Gastroesophageal sphincter (tissue), 4 donors: Measurements from ENCODE around the gene ROR1. TPM values are rescaled to one million over a fixed set of nuclear protein-coding genes. Genes with fewer than 3 reads are reported as not detected.

Source experiments
- ATAC-seq: fragments of 150-250 bp; one replicate; pipeline ENCODE4 v1.9.1; 2016; ENCODE audit warnings: mild to moderate bottlenecking, moderate library complexity
- H3K27ac ChIP-seq, 4 donors: fragments of 200-600 bp; sonication (generic) in 3 of 4; 1 replicate in 3 of 4; 2 replicates in 1 of 4; pipeline ENCODE4 v1.5.1; 2016 to 2019
- H3K27me3 ChIP-seq: fragments of 200-600 bp; sonication (generic); one replicate; pipeline ENCODE4 v1.5.1; 2019
- H3K36me3 ChIP-seq, 2 donors: fragments of 200-600 bp; sonication (generic); one replicate each; pipeline ENCODE4 v1.5.1; 2019; ENCODE audit warnings: control low read depth in 1 of 2
- H3K4me1 ChIP-seq, 3 donors: fragments of 200-600 bp; sonication (generic); 1 replicate in 2 of 3; 2 replicates in 1 of 3; pipeline ENCODE4 v1.5.1; 2016 to 2019; ENCODE audit warnings: control low read depth in 2 of 3
- H3K4me3 ChIP-seq, 2 donors: fragments of 200-600 bp; sonication (generic); one replicate each; pipeline ENCODE4 v1.5.1; 2019; ENCODE audit warnings: mild to moderate bottlenecking in 1 of 2, moderate library complexity in 1 of 2
- H3K9me3 ChIP-seq, 3 donors: fragments of 200-600 bp; sonication (generic); one replicate each; pipeline ENCODE4 v1.5.1; 2017 to 2019; ENCODE audit warnings: control low read depth in 2 of 3
- EP300 ChIP-seq: sonication (generic); formaldehyde crosslinking; IDR thresholded peaks from one replicate; pipeline ENCODE4 v1.6.1; 2017; ENCODE audit warnings: antibody characterized with exemption, mild to moderate bottlenecking
- POLR2A ChIP-seq, 2 donors: fragments of 450-650 bp; IDR thresholded peaks; one replicate each; pipeline ENCODE4 v1.6.1; 2017; ENCODE audit warnings: antibody characterized with exemption in 2 of 2, mild to moderate bottlenecking in 2 of 2, moderate library complexity in 1 of 2
- POLR2AphosphoS5 ChIP-seq: sonication (generic); formaldehyde crosslinking; IDR thresholded peaks from one replicate; pipeline ENCODE4 v1.6.1; 2017; ENCODE audit warnings: antibody characterized with exemption
- WGBS, 2 donors: methylation state at CpG; one replicate each; pipeline ENCODE4 v1.1.5; 2018; ENCODE audit warnings: low coverage in 1 of 2; 5-methylcytosine and 5-hydroxymethylcytosine counted together
- total RNA-seq, 4 donors: library from RNA; depleted of rRNA; stranded (reverse); fragments of >200 nt; gene quantifications; one replicate each; pipeline ENCODE4 v1.1.0, GENCODE V29; 2016
- TF ChIP-seq, protein P1 (sequence below), 4 experiments: fragments of 200-600 bp in 2 of 4; fragments of 450-650 bp in 2 of 4; sonication (generic) in 1 of 4; IDR thresholded peaks; one replicate each; pipeline ENCODE4 v1.5.1; 2017 to 2019; ENCODE audit warnings: antibody characterized with exemption in 4 of 4, mild to moderate bottlenecking in 2 of 4, moderate library complexity in 2 of 4

Gene ROR1
- total RNA-seq, 4 donors from 2014 or later: 5.0 to 38.0 (median 8.3) TPM

DNA sequence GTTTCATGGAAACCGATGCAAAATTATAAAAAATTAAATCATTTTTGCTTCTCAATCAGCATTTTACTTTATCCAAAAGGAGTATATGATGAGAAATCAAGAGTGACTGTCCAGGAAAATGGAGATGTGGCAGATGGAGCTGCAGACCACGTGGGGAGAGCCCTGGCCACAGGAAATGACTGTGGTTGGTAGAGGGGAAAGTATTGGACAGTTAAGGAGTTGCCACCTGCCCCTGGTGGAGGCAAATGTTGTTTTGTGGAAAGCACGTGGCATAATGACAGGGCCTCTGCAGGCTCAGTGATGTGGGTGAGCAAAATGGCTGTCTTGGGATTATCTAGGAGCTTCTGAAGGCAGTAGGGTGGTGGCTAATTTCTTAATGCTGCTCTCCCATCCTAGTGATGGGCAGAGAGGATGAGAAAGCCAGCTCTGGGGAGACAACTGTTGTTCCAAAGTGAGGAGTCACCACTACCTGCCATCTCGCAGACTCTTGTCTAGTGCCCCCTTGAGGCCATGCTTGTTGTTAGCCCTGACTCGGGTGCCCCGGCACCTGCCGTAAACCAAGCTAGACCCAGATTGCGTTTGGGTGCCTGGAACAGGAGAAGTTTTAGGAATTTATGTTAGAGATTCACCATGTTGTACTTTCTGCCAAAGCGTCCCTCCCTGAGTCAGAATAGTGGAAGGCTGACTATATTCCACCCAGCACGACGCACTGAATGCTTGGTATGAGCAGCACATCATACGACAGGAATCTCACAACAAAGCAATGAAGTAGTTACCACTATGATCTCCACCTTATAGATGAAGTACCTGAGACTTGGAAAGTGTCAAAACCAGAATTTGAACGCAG lies 144.0 kb downstream of the ROR1 start:
- no peak overlapping the region for H3K4me3 ChIP-seq
- no peak overlapping the region for H3K27ac ChIP-seq
- H3K4me1 ChIP-seq: peaks cover 0 to 17% (median 0%) of the 10 kb centered on the region in 3 donors

DNA sequence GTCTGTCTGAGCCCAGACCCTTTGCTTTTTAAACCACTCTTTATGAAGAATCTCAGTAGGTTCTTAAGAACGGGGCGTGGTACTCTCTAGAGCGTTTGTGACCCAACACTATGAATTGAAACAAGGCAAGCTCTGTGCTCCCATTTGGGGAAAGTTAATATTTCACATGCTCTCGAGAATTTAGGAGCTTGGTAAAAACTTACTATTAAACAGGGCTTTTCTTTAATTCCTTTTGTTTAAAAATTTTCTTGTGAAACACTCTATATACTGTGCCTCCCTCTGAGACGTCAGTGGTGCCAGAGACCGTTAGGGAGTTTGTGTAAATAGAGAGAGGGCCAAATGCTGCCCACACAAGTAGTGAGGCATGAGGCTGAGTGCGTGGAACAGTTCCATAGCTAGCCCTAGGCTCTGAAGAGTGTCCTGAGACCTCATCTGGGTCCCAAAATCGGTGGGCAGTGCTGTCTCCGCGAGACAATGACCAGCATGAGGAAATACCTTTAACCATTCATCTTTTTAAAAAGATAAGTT lies 144.7 kb downstream of the ROR1 start:
- no peak for ATAC-seq
- Histone ChIP-seq H3K36me3 (no peaks in the 10 kb centered on the region), H3K9me3 (no peaks in the 10 kb centered on the region), H3K4me1 (peaks cover 0 to 13% (median 0%) of the 10 kb centered on the region in 3 donors), H3K4me3 (no peak overlapping the region), H3K27me3 (no peaks in the 10 kb centered on the region), H3K27ac (no peak overlapping the region)
- TF ChIP-seq POLR2AphosphoS5 (no peak), POLR2A (IDR thresholded peaks at IDR 0.05) (no peak), EP300 (no peak)
- TF ChIP-seq, protein P1, sequence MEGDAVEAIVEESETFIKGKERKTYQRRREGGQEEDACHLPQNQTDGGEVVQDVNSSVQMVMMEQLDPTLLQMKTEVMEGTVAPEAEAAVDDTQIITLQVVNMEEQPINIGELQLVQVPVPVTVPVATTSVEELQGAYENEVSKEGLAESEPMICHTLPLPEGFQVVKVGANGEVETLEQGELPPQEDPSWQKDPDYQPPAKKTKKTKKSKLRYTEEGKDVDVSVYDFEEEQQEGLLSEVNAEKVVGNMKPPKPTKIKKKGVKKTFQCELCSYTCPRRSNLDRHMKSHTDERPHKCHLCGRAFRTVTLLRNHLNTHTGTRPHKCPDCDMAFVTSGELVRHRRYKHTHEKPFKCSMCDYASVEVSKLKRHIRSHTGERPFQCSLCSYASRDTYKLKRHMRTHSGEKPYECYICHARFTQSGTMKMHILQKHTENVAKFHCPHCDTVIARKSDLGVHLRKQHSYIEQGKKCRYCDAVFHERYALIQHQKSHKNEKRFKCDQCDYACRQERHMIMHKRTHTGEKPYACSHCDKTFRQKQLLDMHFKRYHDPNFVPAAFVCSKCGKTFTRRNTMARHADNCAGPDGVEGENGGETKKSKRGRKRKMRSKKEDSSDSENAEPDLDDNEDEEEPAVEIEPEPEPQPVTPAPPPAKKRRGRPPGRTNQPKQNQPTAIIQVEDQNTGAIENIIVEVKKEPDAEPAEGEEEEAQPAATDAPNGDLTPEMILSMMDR (IDR thresholded peaks at IDR 0.05): no peak
- 81 to 92% methylated on average over 7 to 10 of the region's 10 CpGs for WGBS, 2 donors

More for the DNA sequence above, 144.0 kb downstream of the ROR1 start:
- Histone ChIP-seq H3K9me3 (no peaks in the 10 kb centered on the region), H3K36me3 (no peaks in the 10 kb centered on the region), H3K27me3 (no peaks in the 10 kb centered on the region)
- ATAC-seq: no peak
- 88 to 91% methylated on average over 8 to 12 of the region's 13 CpGs for WGBS, 2 donors
- TF ChIP-seq POLR2A (IDR thresholded peaks at IDR 0.05): no peak
- TF ChIP-seq EP300: no peak
- TF ChIP-seq POLR2AphosphoS5: no peak
- TF ChIP-seq, protein P1 (IDR thresholded peaks at IDR 0.05): peak in 1 of 4 experiments; percentile 16

DNA sequence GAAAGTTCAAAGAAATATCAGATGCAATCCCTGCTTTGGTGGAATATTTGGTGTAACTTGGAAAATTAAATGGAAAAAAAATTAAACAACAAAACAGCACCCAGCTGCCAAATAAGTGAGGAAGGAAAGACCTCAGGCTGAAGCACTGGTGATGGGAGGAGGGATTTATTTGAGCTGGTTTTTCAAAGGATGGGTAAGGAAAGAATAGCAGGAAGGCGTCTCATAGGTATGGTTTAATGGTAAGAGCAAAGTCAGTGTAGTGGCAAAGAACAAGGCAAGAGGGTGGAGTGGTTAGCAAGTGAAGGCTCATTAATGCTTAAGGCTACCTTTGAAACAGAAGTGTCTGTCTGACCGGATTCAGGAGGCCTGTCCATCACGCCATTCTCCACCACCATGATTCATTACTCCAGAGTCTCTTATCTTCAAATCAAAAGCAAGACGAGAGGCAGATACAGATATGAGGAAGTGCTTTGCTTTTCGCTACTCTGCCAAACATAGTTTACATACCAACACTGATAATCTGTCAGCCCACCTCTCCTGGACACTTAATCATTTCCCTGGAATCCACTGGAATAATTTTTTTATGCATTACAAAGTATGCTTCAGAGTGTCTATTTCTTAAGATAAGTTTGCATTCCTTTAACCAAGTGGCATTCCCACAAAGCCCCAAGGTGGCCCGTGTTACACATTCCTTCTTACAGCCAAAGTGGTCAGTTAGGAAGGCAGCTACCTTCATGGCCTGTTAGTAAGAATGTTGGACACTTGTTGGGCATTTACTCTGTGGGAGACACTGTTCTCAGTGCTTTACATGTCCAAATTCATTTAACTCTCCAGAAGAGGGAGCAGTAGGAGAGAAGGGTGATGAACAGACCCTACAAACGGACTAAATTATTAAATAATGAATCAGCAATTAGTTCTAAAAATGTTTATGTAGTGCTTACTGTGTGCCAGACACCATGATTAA lies 146.6 kb downstream of the ROR1 start:
- TF ChIP-seq, protein P1 (IDR thresholded peaks at IDR 0.05): peak in 1 of 4 experiments; percentile 11
- TF ChIP-seq POLR2AphosphoS5: no peak
- Histone ChIP-seq H3K4me3 (no peak overlapping the region), H3K4me1 (no peaks in the 10 kb centered on the region), H3K36me3 (no peaks in the 10 kb centered on the region), H3K27ac (no peak overlapping the region), H3K9me3 (no peaks in the 10 kb centered on the region), H3K27me3 (no peaks in the 10 kb centered on the region)
- 62 to 77% methylated on average over 6 to 7 of the region's 7 CpGs for WGBS, 2 donors
- ATAC-seq: no peak

DNA sequence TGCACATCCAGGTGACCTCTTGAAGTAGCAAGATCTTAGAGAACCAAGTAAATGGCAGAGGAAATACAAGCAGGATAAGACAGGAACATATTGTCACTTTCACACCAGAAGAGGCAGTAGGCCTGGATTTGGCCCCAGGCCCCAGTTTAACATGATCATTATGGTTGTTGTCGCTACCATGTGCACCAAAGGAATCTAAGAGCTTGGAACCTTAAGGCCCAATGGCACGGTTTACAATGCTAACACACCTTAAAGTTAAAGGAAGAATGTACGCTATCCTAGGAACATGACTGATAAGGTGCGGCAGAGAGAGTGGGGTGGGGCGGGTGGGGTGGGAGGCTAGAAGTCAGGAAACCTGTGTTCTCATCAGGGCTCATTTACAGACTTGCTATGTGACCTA lies 147.5 kb downstream of the ROR1 start:
- Histone ChIP-seq H3K36me3 (no peaks in the 10 kb centered on the region), H3K27me3 (no peaks in the 10 kb centered on the region), H3K27ac (no peak overlapping the region), H3K4me3 (no peak overlapping the region), H3K9me3 (no peaks in the 10 kb centered on the region), H3K4me1 (no peaks in the 10 kb centered on the region)
- 77 to 93% methylated on average over 3 to 4 of the region's 5 CpGs for whole genome bisulfite sequencing, 2 donors
- TF ChIP-seq POLR2A (IDR thresholded peaks at IDR 0.05): no peak
- no peak for TF ChIP-seq POLR2AphosphoS5
- TF ChIP-seq, protein P1 (IDR thresholded peaks at IDR 0.05): no peak
- TF ChIP-seq EP300: no peak
- ATAC-seq: no peak
